HG03025 (cell line): ENCODE results near the gene TUBB6.

Experiments
- ATAC-seq: cut with Tn5 transposase; IDR thresholded peaks from one replicate; pipeline ENCODE4 v1.9.1; 2021; ENCODE audit warnings: mild to moderate bottlenecking, moderate library complexity; ENCODE audit not compliant: unreplicated experiment, low FRiP score

The TUBB6 gene

DNA sequence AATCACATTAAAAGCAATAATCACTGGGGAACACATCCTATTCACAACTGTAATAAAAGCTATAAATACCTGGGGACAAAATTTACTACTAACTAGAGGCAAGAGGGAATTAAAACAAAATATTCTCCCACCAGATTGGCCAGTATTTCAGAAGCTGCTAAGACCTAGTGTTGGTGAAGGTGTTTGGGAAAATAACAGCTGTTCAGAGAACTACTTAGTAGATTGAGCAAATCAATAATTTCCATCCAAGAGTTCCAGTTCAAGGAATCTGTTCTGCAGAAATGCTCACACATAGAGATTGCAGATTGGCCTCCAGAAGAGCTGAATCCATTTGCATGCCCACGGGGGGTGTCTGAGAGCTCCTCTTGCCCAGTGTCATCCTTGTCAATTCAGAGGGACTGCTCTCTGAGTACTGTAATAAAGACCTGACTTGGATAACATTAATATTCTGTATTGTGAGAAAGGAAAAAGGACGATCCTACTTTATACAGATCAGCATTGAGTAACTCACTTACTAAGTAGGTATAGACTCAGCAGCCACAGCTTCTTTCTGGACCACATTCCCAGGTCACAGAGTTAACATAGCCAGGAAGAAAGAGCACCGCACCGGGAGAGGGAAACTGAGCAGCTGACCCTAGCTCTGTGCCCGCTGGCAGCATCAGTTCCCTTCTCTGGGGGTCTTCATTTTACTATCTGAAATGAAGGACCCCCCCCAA is 5.6 kb downstream of the TUBB6 start:
- ATAC-seq = no peak

DNA sequence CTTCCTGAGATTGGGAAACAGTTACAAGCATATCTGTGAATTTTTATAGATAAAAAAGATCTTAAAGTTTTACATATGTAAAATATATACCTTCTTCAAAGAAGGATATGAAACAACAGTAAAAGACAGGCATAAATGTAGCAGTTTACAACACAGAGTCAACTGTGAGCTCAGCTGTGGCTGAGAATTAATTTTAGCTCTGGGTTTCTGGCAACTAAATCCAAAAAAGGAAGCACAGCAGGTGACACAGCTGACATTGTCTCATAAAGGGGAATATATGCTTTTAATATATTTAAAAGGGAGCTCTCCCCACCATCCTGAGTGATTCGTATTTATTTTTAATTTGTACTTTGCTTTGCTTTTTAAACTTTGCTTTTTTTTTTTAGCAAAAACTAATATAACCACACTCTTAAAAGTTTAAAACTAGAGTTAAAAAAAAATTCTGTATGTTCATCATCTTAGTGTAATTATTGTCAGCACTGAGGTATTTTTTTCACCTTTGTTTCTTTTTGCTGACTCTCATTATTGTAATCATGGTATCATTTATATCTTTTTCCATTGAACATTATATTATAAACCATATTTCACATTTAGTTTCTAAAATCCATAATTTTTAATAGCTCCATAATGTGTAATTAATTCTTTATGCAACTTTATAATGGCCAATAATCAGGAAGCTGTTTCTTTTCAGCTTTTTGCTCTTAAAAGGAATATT is 6.7 kb downstream of the TUBB6 start:
- no peak for ATAC-seq

DNA sequence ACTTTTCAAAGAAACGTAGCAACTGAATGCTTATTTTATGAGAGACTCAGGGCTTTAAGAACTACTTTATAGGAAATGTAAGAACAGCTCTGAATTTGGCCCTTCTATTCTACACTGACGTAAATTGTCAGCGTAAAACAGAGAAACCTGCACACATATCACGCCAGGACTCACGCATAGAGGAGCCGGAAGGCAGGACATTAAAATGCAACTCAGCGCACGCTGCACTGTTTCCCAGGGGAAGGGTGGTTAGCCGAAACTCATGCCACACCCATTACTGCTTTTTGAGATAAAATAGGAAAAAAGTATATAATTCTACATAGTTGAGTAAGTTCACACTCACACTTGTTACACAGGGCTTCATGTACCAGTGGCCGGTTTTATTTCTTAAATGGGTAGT is 7.4 kb downstream of the TUBB6 start:
- no peak for ATAC-seq

DNA sequence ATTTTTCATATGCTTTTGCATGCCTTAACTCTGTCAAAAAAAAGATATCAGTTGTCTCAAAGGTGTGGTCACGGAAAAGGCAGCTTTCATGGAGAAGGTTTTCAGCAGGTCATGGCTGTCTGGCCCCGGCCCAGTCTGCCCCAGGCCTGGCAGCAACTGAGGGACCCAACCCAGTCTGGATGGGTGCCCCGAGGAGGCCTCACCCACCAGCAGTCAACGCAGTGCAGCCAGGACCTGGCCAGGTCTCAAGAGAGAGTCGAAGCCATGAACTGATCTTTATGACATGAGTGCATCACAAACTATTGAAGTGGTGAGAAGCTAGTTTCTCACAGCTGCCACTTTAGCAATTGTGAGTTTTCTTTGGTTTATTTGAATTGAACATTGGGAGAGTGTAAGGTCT is 7.9 kb downstream of the TUBB6 start:
- no peak for ATAC-seq

DNA sequence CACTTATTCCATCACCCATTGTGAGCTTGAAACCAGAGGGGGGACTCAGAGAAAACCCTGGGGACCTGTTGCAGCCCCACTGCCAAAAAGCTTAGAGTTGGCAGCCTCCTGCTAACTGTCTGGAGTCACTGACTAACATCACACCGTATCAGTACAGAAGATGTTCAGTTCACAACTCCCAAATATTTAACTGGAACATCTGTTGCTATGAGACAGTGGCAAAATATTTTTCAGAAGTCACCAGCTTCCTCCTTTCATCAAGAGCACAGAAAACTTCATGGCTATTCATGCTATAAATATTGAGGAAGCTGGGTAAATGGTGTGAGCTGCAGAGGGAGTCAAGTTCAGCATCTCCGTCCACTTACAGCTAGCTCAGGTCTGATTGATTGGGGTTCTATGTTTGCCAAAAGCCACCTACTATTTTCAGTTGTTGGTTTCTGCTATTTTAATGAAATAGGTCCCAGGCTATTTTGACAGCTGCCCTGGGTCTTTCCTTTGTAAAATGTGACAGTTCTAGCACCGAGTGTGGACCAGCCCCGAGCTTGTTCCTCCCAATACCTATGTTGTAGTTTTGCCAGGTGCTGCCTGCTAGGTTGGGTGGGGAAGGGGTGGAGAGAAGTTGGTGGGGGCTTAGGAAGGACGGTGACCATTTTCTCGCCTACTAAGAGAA is 9.8 kb downstream of the TUBB6 start:
- ATAC-seq = no peak

DNA sequence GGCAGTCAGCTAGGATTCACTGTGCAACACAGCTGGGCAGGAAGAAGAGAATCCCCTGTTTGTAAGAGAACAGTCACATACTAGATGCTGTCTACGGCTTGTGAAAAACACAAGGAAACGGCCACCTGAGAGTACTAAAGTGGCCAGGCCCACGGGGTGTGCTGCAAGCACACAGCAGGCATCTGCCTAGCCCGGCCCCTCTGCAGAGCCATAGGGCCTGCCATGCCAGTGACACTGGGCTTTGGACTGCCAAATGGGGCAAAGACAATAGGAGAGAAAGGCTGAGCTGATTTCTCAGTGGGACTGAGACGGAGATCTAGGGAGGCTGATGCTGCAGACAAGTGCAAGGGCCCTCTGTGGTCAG is 10.3 kb downstream of the TUBB6 start:
- ATAC-seq = no peak

DNA sequence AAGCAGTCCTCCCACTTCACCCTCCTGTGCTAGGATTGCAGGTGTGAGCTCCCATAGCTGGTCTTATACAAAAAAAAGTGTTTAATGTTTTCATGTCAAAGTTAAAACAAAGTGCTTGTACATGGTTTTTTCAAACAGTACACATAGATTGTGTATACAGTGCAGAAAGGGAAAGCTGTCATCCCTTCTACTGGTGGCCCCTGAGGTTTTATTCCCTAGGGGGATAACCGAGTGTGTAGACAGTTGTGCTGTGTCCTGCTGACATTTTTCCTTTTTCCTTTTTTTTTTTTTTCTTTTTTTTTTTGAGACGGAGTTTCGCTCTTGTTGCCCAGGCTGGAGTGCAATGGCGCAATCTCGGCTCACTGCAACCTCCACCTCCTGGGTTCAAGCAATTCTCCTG is 10.8 kb downstream of the TUBB6 start:
- ATAC-seq = no peak

DNA sequence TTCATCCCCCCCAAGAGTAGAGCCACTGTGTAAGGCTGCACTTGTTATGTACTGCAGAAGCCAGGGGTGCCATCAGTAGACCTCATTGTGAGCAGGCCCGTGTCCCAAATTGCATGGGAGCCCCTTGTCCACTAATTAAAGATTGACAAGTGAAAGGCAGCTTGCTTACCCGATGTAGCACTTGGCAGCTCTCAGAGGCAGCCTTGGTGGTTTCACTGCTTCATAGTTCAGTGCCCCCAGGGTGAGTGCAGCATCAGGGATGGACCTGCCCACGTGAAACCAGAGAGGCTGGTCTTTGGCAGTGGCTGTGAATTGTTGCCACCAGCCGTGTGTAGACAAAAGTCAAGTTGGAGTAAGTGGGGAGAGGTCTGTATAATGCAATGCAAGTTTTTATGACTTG is 13.3 kb downstream of the TUBB6 start:
- ATAC-seq = no peak

DNA sequence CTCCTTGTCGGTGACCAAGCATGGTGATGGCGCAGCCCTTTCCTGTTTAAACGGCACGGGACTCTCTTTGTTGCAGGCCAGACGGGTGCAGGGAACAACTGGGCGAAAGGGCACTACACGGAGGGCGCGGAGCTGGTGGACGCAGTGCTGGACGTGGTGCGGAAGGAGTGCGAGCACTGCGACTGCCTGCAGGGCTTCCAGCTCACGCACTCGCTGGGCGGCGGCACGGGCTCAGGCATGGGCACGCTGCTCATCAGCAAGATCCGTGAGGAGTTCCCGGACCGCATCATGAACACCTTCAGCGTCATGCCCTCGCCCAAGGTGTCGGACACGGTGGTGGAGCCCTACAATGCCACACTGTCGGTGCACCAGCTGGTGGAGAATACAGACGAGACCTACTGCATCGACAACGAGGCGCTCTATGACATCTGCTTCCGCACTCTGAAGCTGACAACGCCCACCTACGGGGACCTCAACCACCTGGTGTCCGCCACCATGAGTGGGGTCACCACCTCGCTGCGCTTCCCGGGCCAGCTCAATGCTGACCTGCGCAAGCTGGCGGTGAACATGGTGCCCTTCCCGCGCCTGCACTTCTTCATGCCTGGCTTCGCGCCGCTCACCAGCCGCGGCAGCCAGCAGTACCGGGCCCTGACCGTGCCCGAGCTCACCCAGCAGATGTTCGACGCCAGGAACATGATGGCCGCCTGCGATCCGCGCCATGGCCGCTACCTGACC is 17.1 kb downstream of the TUBB6 start:
- no peak for ATAC-seq

DNA sequence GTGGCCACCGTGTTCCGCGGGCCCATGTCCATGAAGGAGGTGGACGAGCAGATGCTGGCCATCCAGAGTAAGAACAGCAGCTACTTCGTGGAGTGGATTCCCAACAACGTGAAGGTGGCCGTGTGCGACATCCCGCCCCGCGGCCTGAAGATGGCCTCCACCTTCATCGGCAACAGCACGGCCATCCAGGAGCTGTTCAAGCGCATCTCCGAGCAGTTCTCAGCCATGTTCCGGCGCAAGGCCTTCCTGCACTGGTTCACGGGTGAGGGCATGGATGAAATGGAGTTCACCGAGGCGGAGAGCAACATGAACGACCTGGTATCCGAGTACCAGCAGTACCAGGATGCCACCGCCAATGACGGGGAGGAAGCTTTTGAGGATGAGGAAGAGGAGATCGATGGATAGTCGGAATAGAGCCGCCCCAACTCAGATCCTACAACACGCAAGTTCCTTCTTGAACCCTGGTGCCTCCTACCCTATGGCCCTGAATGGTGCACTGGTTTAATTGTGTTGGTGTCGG is 17.7 kb downstream of the TUBB6 start:
- ATAC-seq = no peak

DNA sequence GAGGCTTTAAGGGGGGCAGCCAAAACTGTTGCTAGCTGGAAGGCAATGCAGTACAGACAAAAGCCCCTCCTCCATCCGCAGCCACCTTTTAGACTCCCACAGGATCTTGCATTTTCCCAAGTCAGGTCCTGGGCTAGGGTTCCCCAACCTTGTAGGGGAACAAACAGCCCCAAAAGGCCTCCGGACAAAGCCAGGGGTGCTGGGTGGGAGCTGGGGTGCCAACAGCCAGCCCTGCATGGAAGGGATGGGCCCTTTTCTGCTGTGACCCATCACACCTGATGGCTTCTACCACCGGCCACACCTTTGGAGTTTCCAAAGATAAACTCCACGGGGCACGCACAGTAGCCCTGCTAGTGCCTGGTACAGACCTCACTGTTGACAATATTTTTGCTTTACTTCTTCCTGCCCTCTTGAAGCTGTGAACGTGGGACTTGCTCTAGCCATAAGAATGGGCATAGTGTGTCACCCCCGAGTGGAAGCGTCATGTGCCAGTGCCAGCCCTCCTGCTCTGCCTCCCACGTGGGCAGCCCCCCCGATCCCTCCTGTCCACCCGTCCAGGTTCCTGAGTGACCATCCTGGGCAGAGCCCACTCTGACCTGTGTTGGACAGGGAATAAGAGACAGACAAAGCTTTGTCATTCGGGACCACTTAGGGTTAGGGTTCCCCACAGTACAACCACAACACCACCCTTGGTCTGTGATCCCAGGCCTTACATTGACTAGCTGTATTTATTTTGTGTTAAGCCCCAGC is 18.8 kb downstream of the TUBB6 start:
- no peak for ATAC-seq

DNA sequence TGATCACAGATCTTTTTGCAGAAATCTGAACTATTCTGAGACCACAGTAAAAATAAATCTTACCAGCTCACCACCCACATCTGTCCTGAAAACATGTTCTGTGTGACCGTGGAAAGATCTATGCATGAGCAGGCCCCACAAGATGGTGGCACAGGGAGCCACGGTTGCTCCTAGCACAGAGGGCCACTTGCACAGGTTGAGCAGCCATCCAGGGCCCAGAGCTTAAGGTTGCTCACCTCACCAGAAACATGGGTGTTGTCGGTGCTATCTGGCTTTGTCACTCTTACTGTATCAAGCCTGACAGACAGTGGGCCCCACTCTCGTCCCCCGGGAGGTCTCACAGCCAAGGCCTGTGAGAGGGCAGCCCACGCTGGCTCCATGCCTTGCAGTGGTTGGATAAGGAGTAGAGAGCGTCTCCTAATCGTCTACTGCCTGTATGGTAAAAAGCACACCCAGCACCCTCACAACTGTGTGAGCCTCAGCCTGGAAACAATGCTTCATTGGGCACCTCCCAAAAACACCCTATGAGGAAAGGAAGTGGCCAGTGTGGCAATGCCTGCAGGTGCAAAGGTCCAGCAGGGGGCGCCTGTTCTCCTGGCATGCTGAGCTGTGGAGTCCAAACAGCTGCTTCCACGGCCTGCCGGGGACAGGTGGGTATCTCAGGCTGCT is 19.6 kb downstream of the TUBB6 start:
- no peak for ATAC-seq

DNA sequence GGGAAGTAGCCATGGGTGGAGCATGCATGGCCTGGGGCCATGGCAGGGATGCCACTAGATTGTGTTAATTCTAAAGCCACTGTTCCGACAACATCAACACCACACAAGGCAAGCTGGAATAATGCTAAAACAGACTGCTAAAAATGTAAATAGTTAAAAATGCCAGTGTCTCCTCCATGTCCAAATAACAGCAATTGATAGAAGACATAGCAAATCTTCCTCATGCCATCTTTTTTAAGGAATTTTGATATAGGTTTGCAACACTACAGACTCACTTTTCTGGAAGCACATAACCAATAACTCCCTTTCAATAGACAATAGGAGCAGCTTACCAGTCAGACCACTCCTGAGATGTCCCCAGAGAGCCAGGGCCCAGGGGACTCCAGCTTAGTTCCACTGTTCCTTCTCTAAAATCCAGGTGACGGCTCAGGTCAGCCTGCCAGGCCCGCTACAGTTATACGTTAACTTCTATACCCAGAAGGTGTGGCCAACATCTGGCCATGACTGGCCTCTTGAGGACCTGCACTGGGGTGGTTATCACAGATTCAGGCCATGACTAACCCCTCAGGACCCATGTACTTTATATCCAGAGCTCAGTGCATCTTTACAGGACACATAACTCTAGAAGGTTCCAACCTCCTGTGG is 20.3 kb downstream of the TUBB6 start:
- ATAC-seq = no peak

DNA sequence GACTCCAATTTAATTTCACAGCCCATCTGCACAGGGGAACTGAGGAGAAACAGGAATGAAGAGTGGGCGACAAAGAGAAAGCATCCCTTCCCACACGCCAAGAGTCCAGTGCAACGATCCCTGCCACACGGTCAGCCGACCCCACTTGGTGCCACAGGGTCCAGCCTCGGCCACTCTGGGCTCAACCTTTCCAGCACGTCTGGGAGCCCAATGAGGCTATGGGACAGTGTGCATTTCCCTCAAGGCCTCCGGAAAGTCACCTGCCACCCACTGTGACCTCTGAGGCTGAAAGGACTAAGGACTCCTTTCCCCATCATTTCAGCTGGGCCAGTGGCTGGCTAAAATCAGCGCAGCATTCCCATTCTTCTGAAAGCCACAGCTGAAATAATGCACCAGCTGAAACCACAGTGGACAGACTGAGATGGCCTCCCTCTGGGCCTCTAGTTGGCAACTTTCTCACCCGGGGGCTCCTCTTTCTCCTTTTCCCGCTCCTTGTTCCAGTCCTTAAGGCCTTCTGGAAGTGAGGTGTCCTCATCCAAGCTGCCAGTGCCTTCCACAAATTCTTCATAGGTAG is 21.2 kb downstream of the TUBB6 start:
- ATAC-seq = no peak

DNA sequence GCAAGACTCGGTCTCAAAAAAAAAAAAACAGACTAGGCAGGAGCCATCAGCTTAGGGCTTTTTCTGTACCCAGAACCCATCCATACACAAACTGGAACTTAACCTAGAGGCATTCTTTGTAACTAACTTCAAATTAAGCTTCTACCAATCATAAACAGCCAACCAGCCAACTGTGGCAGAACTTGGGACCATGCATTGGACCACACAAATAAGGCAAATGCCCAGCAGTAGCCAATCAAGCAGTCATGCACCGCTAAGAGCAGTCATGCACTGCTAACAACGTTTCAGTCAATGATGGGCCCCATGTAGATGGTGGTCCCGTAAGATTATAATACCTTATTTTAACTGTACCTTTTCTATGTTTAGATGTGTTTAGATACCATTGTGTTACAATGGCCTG is 22.7 kb downstream of the TUBB6 start:
- no peak for ATAC-seq

DNA sequence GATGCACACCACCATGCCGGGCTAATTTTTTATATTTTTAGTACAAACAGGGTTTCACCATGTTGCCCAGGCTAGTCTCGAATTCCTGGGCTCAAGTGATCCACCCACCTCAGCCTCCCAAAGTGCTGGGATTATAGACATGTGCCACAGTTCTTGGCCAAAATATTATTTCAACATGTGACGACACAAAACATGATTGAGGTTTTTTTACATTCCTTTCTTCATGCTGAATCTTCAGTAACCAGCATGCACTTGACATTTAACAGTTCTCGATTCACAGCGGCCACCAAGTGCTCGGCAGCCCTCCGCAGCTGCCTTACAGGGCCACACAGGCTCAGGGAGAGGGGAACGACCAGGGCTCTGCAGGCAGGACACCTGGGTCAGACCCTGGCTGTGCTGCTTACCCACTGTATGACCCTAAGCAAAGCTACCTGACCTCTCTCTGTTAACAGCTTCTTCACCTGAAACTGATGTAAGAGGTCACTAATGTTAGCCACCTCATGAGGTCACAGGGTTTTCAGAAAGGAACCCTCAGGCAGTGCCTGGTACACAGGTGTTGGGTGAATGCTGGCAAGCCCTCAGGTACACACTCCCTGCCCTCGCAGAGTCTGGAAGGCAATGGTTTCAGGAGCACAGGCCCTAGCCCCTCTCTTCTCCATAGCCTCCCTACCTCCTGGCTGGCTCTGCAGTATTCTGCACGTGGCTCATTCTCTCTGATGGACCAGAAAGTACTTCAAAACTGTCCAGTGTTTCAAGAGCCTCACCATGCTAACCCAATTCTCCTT is 25.7 kb downstream of the TUBB6 start:
- no peak for ATAC-seq

DNA sequence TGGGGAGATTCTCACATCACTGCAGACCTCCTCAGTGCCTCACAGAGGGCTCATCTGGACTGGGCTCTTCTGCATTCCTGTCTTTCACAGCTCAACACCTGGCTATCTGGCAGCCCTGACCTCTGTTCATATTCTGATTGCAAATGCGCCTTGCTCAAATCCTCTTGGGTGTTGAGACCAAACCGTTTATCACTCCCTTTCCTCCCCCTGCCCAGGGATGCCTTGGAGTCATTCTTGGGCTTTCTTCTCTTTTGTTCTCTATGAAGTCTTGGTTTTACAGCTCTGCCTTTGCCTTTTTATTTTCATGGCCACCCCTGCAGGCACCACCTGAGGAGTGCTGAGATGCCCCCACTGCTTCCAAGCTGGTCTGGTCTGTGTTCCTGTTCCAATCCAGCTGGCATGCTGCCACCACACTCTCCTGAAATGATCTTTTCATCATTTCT is 26.3 kb downstream of the TUBB6 start:
- no peak for ATAC-seq

DNA sequence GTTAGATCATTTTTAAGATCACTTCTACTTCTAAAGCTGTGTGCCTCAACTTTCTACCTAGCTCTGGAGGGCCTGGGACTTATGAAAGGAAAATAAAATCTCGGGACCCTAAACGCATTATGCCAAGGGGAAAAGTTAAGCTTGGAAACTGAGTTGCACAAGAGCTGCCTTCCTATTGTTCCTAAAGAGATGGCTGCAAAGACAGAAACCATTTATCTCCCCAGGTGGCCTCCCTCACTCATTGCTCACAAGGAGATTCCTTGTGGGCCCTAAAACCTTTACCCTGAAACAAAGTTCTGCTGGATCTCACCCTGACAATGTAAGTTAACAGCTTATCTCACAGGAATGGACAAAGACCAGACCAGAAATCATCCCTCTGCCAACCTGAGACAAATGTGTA is 26.8 kb downstream of the TUBB6 start:
- ATAC-seq = no peak
